Prostate gland (tissue), 2 donors: ENCODE measurements around the gene B4GALNT4. TPM values are rescaled to one million over a fixed set of nuclear protein-coding genes. Genes with fewer than 3 reads are reported as not detected.
A peak's percentile ranks its signal among the peaks of the same experiment; 100 is the strongest.

Experiments used
- DNase-seq: peaks from one replicate; pipeline ENCODE4 v3.0.0-alpha.2; 2019; ENCODE audit warnings: low spot score
- H3K27ac ChIP-seq, 2 donors: fragments of 200-600 bp; sonication (generic); 2 replicates each; pipeline ENCODE4 v1.5.1; 2017 to 2019
- H3K27me3 ChIP-seq: fragments of 200-600 bp; sonication (generic); replicated peaks from 2 replicates; pipeline ENCODE4 v1.5.1; 2019; ENCODE audit not compliant: insufficient read depth
- H3K36me3 ChIP-seq, 2 donors: fragments of 200-600 bp; sonication (generic); 1 replicate in 1 of 2; 2 replicates in 1 of 2; pipeline versions ENCODE4 v1.5.1 to v1.8.1; 2017 to 2019
- H3K4me1 ChIP-seq: fragments of 200-600 bp; sonication (generic); replicated peaks from 2 replicates; pipeline ENCODE4 v1.5.1; 2019
- H3K4me3 ChIP-seq, 2 donors: fragments of 200-600 bp; sonication (generic); 2 replicates each; pipeline ENCODE4 v1.5.1; 2017 to 2019
- H3K9me3 ChIP-seq: fragments of 200-600 bp; sonication (generic); 2 replicates; pipeline ENCODE4 v1.5.1; 2017
- POLR2A ChIP-seq: fragments of 450-650 bp; IDR thresholded peaks from one replicate; pipeline ENCODE4 v1.6.1; 2016; ENCODE audit warnings: antibody characterized with exemption, mild to moderate bottlenecking
- POLR2AphosphoS5 ChIP-seq: sonication (generic); formaldehyde crosslinking; IDR thresholded peaks from one replicate; pipeline ENCODE4 v1.6.1; 2017; ENCODE audit warnings: antibody characterized with exemption
- WGBS: methylation state at CpG from one replicate; pipeline ENCODE4 v1.1.5; 2018; 5-methylcytosine and 5-hydroxymethylcytosine counted together
- intact Hi-C: fragments of 100-400 bp; cut with DNase I; formaldehyde crosslinking; loops from one replicate; pipeline ENCODE4 v1.14.2; 2022
- total RNA-seq, 2 donors: library from RNA; depleted of rRNA; stranded (reverse); fragments of >200 nt; gene quantifications; one replicate each; pipeline ENCODE4 v1.1.0, GENCODE V29; 2016
- TF ChIP-seq, protein P1 (sequence below), 4 experiments: fragments of 200-600 bp in 2 of 4; fragments of 450-650 bp in 2 of 4; sonication (generic) in 2 of 4; IDR thresholded peaks; 1 replicate in 3 of 4; 2 replicates in 1 of 4; pipeline ENCODE4 v1.5.1; 2016 to 2019; ENCODE audit warnings: antibody characterized with exemption in 4 of 4, mild to moderate bottlenecking in 2 of 4, moderate library complexity in 2 of 4

The B4GALNT4 gene
- total RNA-seq, 2 donors from 2014 or later: 5.8 to 14.2 TPM

- H3K27me3 ChIP-seq: no peaks in the 10 kb centered on the region
- intact Hi-C loops: no loop called here
- no peak overlapping the region for H3K4me3 ChIP-seq
- no peaks in the 10 kb centered on the region for H3K4me1 ChIP-seq
- no peaks in the 10 kb centered on the region for H3K9me3 ChIP-seq
- WGBS: 39% methylated on average over 25 of the region's 25 CpGs
- no peaks in the 10 kb centered on the region for H3K36me3 ChIP-seq
- no peak overlapping the region for H3K27ac ChIP-seq
- no peak for DNase-seq
- TF ChIP-seq, protein P1, sequence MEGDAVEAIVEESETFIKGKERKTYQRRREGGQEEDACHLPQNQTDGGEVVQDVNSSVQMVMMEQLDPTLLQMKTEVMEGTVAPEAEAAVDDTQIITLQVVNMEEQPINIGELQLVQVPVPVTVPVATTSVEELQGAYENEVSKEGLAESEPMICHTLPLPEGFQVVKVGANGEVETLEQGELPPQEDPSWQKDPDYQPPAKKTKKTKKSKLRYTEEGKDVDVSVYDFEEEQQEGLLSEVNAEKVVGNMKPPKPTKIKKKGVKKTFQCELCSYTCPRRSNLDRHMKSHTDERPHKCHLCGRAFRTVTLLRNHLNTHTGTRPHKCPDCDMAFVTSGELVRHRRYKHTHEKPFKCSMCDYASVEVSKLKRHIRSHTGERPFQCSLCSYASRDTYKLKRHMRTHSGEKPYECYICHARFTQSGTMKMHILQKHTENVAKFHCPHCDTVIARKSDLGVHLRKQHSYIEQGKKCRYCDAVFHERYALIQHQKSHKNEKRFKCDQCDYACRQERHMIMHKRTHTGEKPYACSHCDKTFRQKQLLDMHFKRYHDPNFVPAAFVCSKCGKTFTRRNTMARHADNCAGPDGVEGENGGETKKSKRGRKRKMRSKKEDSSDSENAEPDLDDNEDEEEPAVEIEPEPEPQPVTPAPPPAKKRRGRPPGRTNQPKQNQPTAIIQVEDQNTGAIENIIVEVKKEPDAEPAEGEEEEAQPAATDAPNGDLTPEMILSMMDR (IDR thresholded peaks at IDR 0.05): no peak
- TF ChIP-seq POLR2AphosphoS5: no peak
- TF ChIP-seq POLR2A: no peak
Measured at GRCh38 chr11:334264-334994, 34.9 kb upstream of the B4GALNT4 start.

GRCh38 chr11:335779-336658, 33.3 kb upstream of the B4GALNT4 start:
- DNase-seq: no peak
- 51% methylated on average over 15 of the region's 15 CpGs for WGBS
- intact Hi-C loops: no loop called here
- Histone ChIP-seq H3K9me3 (no peaks in the 10 kb centered on the region), H3K4me3 (no peak overlapping the region), H3K4me1 (no peaks in the 10 kb centered on the region), H3K27me3 (no peaks in the 10 kb centered on the region), H3K36me3 (no peaks in the 10 kb centered on the region), H3K27ac (peak overlapping the region; percentile 29 to 52)
- no peak for TF ChIP-seq POLR2A
- TF ChIP-seq, protein P1 (IDR thresholded peaks at IDR 0.05): no peak

- intact Hi-C loops: no loop called here
- Histone ChIP-seq H3K4me3 (no peak overlapping the region), H3K36me3 (no peaks in the 10 kb centered on the region), H3K4me1 (no peaks in the 10 kb centered on the region), H3K27me3 (no peaks in the 10 kb centered on the region), H3K9me3 (no peaks in the 10 kb centered on the region), H3K27ac (peak overlapping the region; percentile 29 to 52)
- 60% methylated on average over 4 of the region's 4 CpGs for WGBS
- no peak for DNase-seq
- TF ChIP-seq, protein P1 (IDR thresholded peaks at IDR 0.05): no peak
- TF ChIP-seq POLR2AphosphoS5: no peak
- TF ChIP-seq POLR2A: no peak
Measured at GRCh38 chr11:336659-337198, 32.6 kb upstream of the B4GALNT4 start.

- H3K27ac ChIP-seq: no peak overlapping the region
- no peak for TF ChIP-seq POLR2A
- TF ChIP-seq, protein P1 (IDR thresholded peaks at IDR 0.05): no peak
- no peak for TF ChIP-seq POLR2AphosphoS5
- DNase-seq: no peak
- no peaks in the 10 kb centered on the region for H3K9me3 ChIP-seq
- no peaks in the 10 kb centered on the region for H3K4me1 ChIP-seq
- intact Hi-C loops: no loop called here
- H3K4me3 ChIP-seq: no peak overlapping the region
- H3K36me3 ChIP-seq: no peaks in the 10 kb centered on the region
- WGBS: 98% methylated on average over 6 of the region's 6 CpGs
- no peaks in the 10 kb centered on the region for H3K27me3 ChIP-seq
Measured at GRCh38 chr11:337711-338110, 31.6 kb upstream of the B4GALNT4 start.
